HEK293 (cell line): ENCODE data around the gene CFAP57.

Experiments used
- CTCF ChIA-PET: fragments of 350-600 bp; formaldehyde crosslinking; extraction: SDS; loops from one replicate; lab custom pipeline; 2021; ENCODE audit warnings: antibody characterized with exemption; lab: Yijun Ruan, JAX
- POLR2A ChIA-PET: fragments of 300-600 bp; formaldehyde crosslinking; extraction: SDS; loops from one replicate; lab custom pipeline; 2020; ENCODE audit warnings: antibody characterized with exemption, inconsistent platforms; lab: Yijun Ruan, JAX
- H3K27ac ChIP-seq: fragments of 200-500 bp; sonication (Bioruptor generic); 2 replicates; pipeline ENCODE4 v1.5.1; 2014; ENCODE audit warnings: low read depth, low read length, control low read depth, inconsistent platforms; ENCODE audit errors: extremely low read depth
- H3K36me3 ChIP-seq, 2 experiments: fragments of 200-500 bp in 1 of 2; sonication (Bioruptor generic) in 1 of 2; 1 replicate in 1 of 2; 2 replicates in 1 of 2; pipeline ENCODE4 v1.5.1; 2014 to 2017; ENCODE audit warnings: inconsistent platforms in 2 of 2, low read length in 2 of 2; ENCODE audit not compliant: control insufficient read depth in 2 of 2, insufficient read depth in 1 of 2
- H3K4me1 ChIP-seq: fragments of 200-500 bp; sonication (Bioruptor generic); 2 replicates; pipeline ENCODE4 v1.5.1; 2014; ENCODE audit warnings: mild to moderate bottlenecking, low read length, inconsistent platforms; ENCODE audit not compliant: control insufficient read depth, insufficient read depth
- H3K4me3 ChIP-seq: 2 replicates; pipeline ENCODE4 v1.5.1; 2011; ENCODE audit warnings: low read depth, mild to moderate bottlenecking, control low read depth, low read length, moderate library complexity
- H3K9me3 ChIP-seq: fragments of 200-500 bp; sonication (Bioruptor generic); 2 replicates; pipeline ENCODE4 v1.5.1; 2014; ENCODE audit warnings: low read depth, low read length, inconsistent platforms; ENCODE audit not compliant: control insufficient read depth, insufficient read depth
- BCL11B ChIP-seq: fragments of 450-650 bp; formaldehyde crosslinking; IDR thresholded peaks from 2 replicates; pipeline ENCODE4 v1.5.1; 2016; ENCODE audit warnings: low read depth, missing biosample characterization, missing genetic modification characterization
- GLI2 ChIP-seq: fragments of 450-650 bp; formaldehyde crosslinking; IDR thresholded peaks from 2 replicates; pipeline ENCODE4; 2017; ENCODE audit warnings: missing biosample characterization, missing genetic modification characterization, low read depth, borderline replicate concordance
- KLF7 ChIP-seq: fragments of 450-650 bp; formaldehyde crosslinking; IDR thresholded peaks from 2 replicates; pipeline ENCODE4 v1.5.1; 2016; ENCODE audit warnings: missing biosample characterization, missing genetic modification characterization, borderline replicate concordance
- PRDM1 ChIP-seq: fragments of 450-650 bp; formaldehyde crosslinking; IDR thresholded peaks from 2 replicates; pipeline ENCODE4; 2016; ENCODE audit warnings: missing biosample characterization, missing genetic modification characterization
- SCRT2 ChIP-seq: fragments of 450-650 bp; formaldehyde crosslinking; IDR thresholded peaks from 2 replicates; pipeline ENCODE4 v1.5.1; 2016; ENCODE audit warnings: missing biosample characterization, missing genetic modification characterization
- SP2 ChIP-seq: fragments of 450-650 bp; formaldehyde crosslinking; IDR thresholded peaks from 2 replicates; pipeline ENCODE4 v1.5.1; 2016; ENCODE audit warnings: missing biosample characterization, missing genetic modification characterization
- ZIC2 ChIP-seq: fragments of 450-650 bp; formaldehyde crosslinking; IDR thresholded peaks from 2 replicates; pipeline ENCODE4 v1.5.1; 2016; ENCODE audit warnings: missing biosample characterization, missing genetic modification characterization
- ZNF133 ChIP-seq: fragments of 450-650 bp; formaldehyde crosslinking; IDR thresholded peaks from 2 replicates; pipeline ENCODE4 v1.5.1; 2016; ENCODE audit warnings: missing biosample characterization, missing genetic modification characterization
- ZNF155 ChIP-seq: fragments of 450-650 bp; formaldehyde crosslinking; IDR thresholded peaks from 2 replicates; pipeline ENCODE4 v1.5.1; 2016; ENCODE audit warnings: missing biosample characterization, missing genetic modification characterization
- ZNF184 ChIP-seq: fragments of 450-650 bp; IDR thresholded peaks from 2 replicates; pipeline ENCODE4 v1.5.1; 2018; ENCODE audit warnings: missing biosample characterization, mild to moderate bottlenecking, missing genetic modification characterization
- ZNF19 ChIP-seq: fragments of 450-650 bp; formaldehyde crosslinking; IDR thresholded peaks from 2 replicates; pipeline ENCODE4; 2016; ENCODE audit warnings: missing biosample characterization, missing genetic modification characterization, low read depth
- ZNF311 ChIP-seq: fragments of 450-650 bp; formaldehyde crosslinking; IDR thresholded peaks from 2 replicates; pipeline ENCODE4 v1.5.1; 2017; ENCODE audit warnings: missing biosample characterization, missing genetic modification characterization, borderline replicate concordance
- ZNF335 ChIP-seq: fragments of 450-650 bp; formaldehyde crosslinking; conservative IDR thresholded peaks from 2 replicates; pipeline ENCODE4 v1.5.1; 2016; ENCODE audit warnings: missing biosample characterization, missing genetic modification characterization
- ZNF501 ChIP-seq: fragments of 450-650 bp; formaldehyde crosslinking; IDR thresholded peaks from 2 replicates; pipeline ENCODE4 v1.5.1; 2016; ENCODE audit warnings: missing biosample characterization, missing genetic modification characterization
- ZNF555 ChIP-seq: fragments of 450-650 bp; formaldehyde crosslinking; conservative IDR thresholded peaks from 2 replicates; pipeline ENCODE4 v1.5.1; 2017; ENCODE audit warnings: missing biosample characterization, mild to moderate bottlenecking, missing genetic modification characterization, inconsistent platforms
- ZNF571 ChIP-seq: fragments of 450-650 bp; formaldehyde crosslinking; IDR thresholded peaks from 2 replicates; pipeline ENCODE4 v1.5.0; 2017; ENCODE audit warnings: missing biosample characterization, missing genetic modification characterization
- ZNF610 ChIP-seq: fragments of 450-650 bp; formaldehyde crosslinking; IDR thresholded peaks from 2 replicates; pipeline ENCODE4 v1.5.1; 2016; ENCODE audit warnings: missing biosample characterization, missing genetic modification characterization, borderline replicate concordance
- ZNF677 ChIP-seq: fragments of 450-650 bp; IDR thresholded peaks from 2 replicates; pipeline ENCODE4 v1.5.0; 2018; ENCODE audit warnings: missing biosample characterization, mild to moderate bottlenecking, missing genetic modification characterization, moderate library complexity
- ZSCAN16 ChIP-seq: fragments of 450-650 bp; formaldehyde crosslinking; IDR thresholded peaks from 2 replicates; pipeline ENCODE4 v1.5.1; 2016; ENCODE audit warnings: missing biosample characterization, missing genetic modification characterization
- TF ChIP-seq, protein P1 (sequence below): fragments of 450-650 bp; formaldehyde crosslinking; conservative IDR thresholded peaks from 2 replicates; pipeline ENCODE4 v1.5.1; 2016; ENCODE audit warnings: low read depth, missing biosample characterization, missing genetic modification characterization
- TF ChIP-seq, protein P2 (sequence below): fragments of 450-650 bp; formaldehyde crosslinking; IDR thresholded peaks from 2 replicates; pipeline ENCODE4 v1.5.1; 2016; ENCODE audit warnings: missing biosample characterization, missing genetic modification characterization
- TF ChIP-seq, protein P3 (sequence below): fragments of 450-650 bp; formaldehyde crosslinking; IDR thresholded peaks from 2 replicates; pipeline ENCODE4 v1.5.1; 2016; ENCODE audit warnings: missing biosample characterization, missing genetic modification characterization, low read depth
- TF ChIP-seq, protein P4 (sequence below): fragments of 450-650 bp; formaldehyde crosslinking; IDR thresholded peaks from 2 replicates; pipeline ENCODE4 v1.5.1; 2016; ENCODE audit warnings: missing biosample characterization, missing genetic modification characterization
- TF ChIP-seq, protein P5 (sequence below): fragments of 450-650 bp; formaldehyde crosslinking; IDR thresholded peaks from 2 replicates; pipeline ENCODE4 v1.5.1; 2016; ENCODE audit warnings: missing biosample characterization, missing genetic modification characterization

Gene CFAP57

DNA sequence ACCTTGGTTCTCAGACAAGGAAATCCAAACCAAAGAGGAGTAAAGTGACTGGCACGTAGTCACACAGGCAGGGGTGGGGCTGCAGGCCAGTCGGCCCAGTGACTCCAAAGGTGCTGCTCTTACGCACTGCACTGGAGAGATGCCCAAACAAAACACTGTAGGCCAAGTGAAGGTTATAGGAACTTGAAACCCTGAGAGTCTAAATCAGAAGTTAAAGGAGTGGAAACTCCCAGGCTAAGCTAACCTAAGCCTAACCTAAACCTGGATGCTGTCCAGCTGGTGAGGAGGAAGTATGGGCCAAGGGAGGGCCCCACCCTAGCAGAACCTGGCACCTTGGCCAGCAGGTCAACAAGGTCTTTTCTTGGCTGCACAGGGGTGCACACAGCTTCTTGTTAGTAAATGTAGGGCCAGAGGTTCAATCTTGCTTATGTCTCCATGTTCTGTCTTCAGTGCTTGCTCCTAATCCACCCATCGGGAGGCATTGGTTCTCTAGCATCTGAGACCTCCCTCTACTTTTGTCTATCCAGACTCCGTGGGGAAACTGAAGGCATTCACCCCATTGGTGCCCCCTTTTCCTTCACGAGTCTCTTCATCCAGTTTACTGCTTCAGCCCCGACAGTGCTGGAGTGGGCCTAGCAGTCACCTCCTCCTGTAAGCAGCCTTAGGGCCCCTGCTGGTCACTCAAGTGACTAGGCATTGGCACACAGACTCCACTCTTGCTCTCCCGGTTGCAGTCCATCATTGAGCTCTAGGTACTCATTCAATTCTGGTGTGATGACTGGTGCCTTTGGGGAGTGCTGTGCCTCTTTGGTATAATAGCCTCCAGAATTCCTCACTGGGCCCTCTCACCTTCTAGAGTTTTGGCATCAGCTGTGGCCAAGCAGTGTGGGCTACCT lies 84.8 kb downstream of the CFAP57 start:
- Histone ChIP-seq H3K36me3 (no peaks in the 10 kb centered on the region), H3K27ac (no peak overlapping the region), H3K9me3 (no peaks in the 10 kb centered on the region), H3K4me1 (no peaks in the 10 kb centered on the region), H3K4me3 (no peak overlapping the region)
- ChIA-PET POLR2A (no interaction called here), CTCF (no interaction called here)
- TF ChIP-seq PRDM1 (no peak), ZNF133 (tag by site-specific recombination) (no peak), SP2 (tag by site-specific recombination) (no peak), KLF7 (tag by site-specific recombination) (no peak), ZNF677 (no peak), ZNF335 (tag by site-specific recombination) (no peak), ZNF311 (tag by site-specific recombination) (no peak), BCL11B (tag by site-specific recombination) (no peak), ZNF555 (tag by site-specific recombination) (no peak), ZNF501 (tag by site-specific recombination) (no peak), ZSCAN16 (tag by site-specific recombination) (no peak)
- TF ChIP-seq, protein P1, sequence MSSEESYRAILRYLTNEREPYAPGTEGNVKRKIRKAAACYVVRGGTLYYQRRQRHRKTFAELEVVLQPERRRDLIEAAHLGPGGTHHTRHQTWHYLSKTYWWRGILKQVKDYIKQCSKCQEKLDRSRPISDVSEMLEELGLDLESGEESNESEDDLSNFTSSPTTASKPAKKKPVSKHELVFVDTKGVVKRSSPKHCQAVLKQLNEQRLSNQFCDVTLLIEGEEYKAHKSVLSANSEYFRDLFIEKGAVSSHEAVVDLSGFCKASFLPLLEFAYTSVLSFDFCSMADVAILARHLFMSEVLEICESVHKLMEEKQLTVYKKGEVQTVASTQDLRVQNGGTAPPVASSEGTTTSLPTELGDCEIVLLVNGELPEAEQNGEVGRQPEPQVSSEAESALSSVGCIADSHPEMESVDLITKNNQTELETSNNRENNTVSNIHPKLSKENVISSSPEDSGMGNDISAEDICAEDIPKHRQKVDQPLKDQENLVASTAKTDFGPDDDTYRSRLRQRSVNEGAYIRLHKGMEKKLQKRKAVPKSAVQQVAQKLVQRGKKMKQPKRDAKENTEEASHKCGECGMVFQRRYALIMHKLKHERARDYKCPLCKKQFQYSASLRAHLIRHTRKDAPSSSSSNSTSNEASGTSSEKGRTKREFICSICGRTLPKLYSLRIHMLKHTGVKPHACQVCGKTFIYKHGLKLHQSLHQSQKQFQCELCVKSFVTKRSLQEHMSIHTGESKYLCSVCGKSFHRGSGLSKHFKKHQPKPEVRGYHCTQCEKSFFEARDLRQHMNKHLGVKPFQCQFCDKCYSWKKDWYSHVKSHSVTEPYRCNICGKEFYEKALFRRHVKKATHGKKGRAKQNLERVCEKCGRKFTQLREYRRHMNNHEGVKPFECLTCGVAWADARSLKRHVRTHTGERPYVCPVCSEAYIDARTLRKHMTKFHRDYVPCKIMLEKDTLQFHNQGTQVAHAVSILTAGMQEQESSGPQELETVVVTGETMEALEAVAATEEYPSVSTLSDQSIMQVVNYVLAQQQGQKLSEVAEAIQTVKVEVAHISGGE (tag by site-specific recombination): no peak

DNA sequence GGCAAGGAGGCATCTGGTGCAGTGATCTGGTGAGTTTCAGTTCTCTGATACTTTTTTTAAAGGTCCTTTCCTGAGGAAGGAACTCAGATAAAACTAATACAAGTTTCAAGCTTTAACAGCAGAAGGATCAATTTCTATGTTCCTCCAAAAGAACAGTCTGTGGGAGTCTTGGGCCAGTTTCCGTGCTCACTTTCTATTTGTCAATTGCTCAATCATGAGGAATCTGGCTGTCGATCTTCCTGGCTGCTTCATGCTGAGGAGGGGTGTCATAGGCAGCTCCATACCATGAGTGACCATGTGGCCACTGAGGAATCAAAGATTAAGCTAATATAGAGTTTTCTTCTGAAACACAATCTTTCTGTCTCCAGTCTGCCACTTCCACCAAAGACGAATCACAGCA lies 86.2 kb downstream of the CFAP57 start:
- H3K27ac ChIP-seq: no peak overlapping the region
- no peaks in the 10 kb centered on the region for H3K9me3 ChIP-seq
- ChIA-PET POLR2A (interaction anchor here (0.6 kb wide), 1 partner anchor 672 kb away, joined by 5 read pairs; no protein-coding TSS in a partner anchor), CTCF (no interaction called here)
- H3K4me1 ChIP-seq: no peaks in the 10 kb centered on the region
- H3K4me3 ChIP-seq: no peak overlapping the region
- no peaks in the 10 kb centered on the region for H3K36me3 ChIP-seq
- TF ChIP-seq ZNF155 (tag by site-specific recombination) (no peak), ZNF610 (no peak), GLI2 (tag by site-specific recombination) (no peak), ZNF19 (tag by site-specific recombination) (no peak), ZNF184 (tag by site-specific recombination) (no peak), SCRT2 (no peak), ZNF311 (tag by site-specific recombination) (no peak), ZNF571 (no peak), ZIC2 (tag by site-specific recombination) (no peak)
- TF ChIP-seq, protein P2, sequence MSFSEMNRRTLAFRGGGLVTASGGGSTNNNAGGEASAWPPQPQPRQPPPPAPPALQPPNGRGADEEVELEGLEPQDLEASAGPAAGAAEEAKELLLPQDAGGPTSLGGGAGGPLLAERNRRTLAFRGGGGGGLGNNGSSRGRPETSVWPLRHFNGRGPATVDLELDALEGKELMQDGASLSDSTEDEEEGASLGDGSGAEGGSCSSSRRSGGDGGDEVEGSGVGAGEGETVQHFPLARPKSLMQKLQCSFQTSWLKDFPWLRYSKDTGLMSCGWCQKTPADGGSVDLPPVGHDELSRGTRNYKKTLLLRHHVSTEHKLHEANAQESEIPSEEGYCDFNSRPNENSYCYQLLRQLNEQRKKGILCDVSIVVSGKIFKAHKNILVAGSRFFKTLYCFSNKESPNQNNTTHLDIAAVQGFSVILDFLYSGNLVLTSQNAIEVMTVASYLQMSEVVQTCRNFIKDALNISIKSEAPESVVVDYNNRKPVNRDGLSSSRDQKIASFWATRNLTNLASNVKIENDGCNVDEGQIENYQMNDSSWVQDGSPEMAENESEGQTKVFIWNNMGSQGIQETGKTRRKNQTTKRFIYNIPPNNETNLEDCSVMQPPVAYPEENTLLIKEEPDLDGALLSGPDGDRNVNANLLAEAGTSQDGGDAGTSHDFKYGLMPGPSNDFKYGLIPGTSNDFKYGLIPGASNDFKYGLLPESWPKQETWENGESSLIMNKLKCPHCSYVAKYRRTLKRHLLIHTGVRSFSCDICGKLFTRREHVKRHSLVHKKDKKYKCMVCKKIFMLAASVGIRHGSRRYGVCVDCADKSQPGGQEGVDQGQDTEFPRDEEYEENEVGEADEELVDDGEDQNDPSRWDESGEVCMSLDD: no peak
- TF ChIP-seq, protein P3, sequence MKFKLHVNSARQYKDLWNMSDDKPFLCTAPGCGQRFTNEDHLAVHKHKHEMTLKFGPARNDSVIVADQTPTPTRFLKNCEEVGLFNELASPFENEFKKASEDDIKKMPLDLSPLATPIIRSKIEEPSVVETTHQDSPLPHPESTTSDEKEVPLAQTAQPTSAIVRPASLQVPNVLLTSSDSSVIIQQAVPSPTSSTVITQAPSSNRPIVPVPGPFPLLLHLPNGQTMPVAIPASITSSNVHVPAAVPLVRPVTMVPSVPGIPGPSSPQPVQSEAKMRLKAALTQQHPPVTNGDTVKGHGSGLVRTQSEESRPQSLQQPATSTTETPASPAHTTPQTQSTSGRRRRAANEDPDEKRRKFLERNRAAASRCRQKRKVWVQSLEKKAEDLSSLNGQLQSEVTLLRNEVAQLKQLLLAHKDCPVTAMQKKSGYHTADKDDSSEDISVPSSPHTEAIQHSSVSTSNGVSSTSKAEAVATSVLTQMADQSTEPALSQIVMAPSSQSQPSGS: no peak
- TF ChIP-seq, protein P4, sequence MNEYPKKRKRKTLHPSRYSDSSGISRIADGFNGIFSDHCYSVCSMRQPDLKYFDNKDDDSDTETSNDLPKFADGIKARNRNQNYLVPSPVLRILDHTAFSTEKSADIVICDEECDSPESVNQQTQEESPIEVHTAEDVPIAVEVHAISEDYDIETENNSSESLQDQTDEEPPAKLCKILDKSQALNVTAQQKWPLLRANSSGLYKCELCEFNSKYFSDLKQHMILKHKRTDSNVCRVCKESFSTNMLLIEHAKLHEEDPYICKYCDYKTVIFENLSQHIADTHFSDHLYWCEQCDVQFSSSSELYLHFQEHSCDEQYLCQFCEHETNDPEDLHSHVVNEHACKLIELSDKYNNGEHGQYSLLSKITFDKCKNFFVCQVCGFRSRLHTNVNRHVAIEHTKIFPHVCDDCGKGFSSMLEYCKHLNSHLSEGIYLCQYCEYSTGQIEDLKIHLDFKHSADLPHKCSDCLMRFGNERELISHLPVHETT: no peak
- TF ChIP-seq, protein P5, sequence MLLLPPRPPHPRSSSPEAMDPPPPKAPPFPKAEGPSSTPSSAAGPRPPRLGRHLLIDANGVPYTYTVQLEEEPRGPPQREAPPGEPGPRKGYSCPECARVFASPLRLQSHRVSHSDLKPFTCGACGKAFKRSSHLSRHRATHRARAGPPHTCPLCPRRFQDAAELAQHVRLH (tag by site-specific recombination): no peak
